ENCODE data around the gene ZC3H12C.
"Not testable (repeated sequence)": the region's sequence is repeated elsewhere in the genome, so short reads cannot be mapped to it uniquely, and the experiment has no call there.

The ZC3H12C gene

DNA sequence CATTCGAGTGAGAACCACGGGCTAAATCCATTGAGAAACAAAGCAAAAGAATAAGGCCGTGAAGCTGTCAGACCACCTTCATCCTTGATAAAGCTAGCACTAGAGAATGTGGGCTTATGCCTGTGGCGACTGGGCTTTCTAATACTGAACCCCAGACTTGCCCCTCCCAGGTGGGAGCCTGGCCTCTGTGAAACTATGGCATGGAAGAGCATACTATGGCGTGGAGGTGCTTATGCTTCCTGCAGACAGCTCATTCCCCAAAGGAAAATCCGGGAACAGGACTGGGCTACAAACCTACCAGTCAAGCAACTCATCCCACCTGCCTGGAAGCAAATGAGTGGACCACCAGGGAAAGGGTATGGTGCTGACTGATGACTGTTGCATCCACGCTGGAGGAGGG is 92.4 kb downstream of the ZC3H12C start:
- Histone ChIP-seq H3K36me3 (ENCODE audit: control insufficient read depth, insufficient read depth, low read length) (no peaks in the 10 kb centered on the region), H3K9ac (ENCODE audit: low read length) (no peak overlapping the region), H3K27me3 (ENCODE audit: control insufficient read depth, insufficient read depth, low read length) (no peaks in the 10 kb centered on the region), H3K4me1 (ENCODE audit: control insufficient read depth, insufficient read depth, low read length) (no peaks in the 10 kb centered on the region), H3K4me3 (ENCODE audit: low read length) (no peak overlapping the region), H3K27ac (ENCODE audit: low read depth, low read length) (no peak overlapping the region)

DNA sequence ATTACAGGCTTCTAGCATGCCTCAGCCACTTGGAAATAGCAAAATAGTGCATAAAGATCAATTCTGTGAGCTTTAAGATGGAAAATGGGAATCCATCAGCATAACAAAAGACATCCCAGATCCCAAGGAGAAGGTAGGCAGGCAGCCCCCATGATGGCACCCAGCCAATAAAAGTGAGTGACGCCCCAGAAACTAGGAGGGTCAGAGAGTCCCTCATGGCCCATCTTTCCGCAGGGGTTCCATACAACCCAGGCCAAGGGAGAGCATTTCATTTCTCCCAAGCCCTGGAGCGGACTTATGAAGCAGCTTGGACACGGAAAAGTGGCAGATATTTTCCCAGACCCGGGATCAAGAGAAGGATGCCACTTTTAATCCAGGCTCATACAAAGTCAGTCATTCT is 93.3 kb downstream of the ZC3H12C start:
- H3K27ac ChIP-seq (ENCODE audit: low read depth, low read length) = no peak overlapping the region
- H3K4me1 ChIP-seq (ENCODE audit: control insufficient read depth, insufficient read depth, low read length) = no peaks in the 10 kb centered on the region
- H3K9ac ChIP-seq (ENCODE audit: low read length) = no peak overlapping the region
- H3K36me3 ChIP-seq (ENCODE audit: control insufficient read depth, insufficient read depth, low read length) = no peaks in the 10 kb centered on the region
- no peak overlapping the region for H3K4me3 ChIP-seq (ENCODE audit: low read length)
- H3K27me3 ChIP-seq (ENCODE audit: control insufficient read depth, insufficient read depth, low read length) = no peaks in the 10 kb centered on the region

DNA sequence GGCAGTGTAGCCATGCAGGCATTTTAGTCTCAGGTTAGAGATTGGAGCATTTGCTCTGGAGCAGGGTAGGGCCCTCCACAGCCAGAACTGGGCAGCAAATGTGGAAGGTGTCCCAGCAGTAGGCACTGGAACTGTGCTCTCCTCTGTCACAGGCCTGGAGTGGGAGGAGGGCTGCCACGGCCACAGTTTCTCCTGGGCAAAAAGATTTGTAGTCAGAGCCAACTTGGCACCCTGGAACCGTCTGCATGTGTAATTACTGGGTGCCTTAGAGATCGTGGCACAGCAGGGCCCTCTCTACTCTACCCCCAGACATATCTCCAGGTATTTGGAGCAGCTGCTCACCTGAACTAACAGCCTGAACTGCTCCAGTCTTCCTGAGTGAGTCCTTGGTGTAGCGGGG is 93.7 kb downstream of the ZC3H12C start:
- Histone ChIP-seq H3K36me3 (ENCODE audit: control insufficient read depth, insufficient read depth, low read length) (no peaks in the 10 kb centered on the region), H3K9ac (ENCODE audit: low read length) (no peak overlapping the region), H3K4me3 (ENCODE audit: low read length) (no peak overlapping the region), H3K4me1 (ENCODE audit: control insufficient read depth, insufficient read depth, low read length) (no peaks in the 10 kb centered on the region), H3K27me3 (ENCODE audit: control insufficient read depth, insufficient read depth, low read length) (no peaks in the 10 kb centered on the region), H3K27ac (ENCODE audit: low read depth, low read length) (no peak overlapping the region)

DNA sequence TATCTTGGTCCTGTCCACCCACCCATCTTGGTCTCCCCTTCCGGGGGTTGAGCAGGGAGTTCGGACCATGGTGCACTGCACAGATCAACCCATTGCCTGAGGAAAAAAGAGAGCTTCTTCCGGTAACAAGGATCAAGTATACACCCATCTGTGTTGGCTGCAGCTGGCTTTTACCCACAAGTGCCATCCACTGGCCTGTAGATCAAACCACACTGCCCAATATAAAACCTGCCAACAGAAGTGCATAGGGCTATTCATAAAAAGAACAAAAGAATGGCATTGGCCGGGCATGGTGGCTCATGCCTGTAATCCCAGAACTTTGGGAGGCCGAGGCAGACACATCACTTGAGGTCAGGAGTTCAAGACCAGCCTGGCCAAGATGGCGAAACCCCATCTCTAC is 94.5 kb downstream of the ZC3H12C start:
- H3K27me3 ChIP-seq (ENCODE audit: control insufficient read depth, insufficient read depth, low read length) = no peaks in the 10 kb centered on the region
- H3K4me3 ChIP-seq (ENCODE audit: low read length) = no peak overlapping the region

DNA sequence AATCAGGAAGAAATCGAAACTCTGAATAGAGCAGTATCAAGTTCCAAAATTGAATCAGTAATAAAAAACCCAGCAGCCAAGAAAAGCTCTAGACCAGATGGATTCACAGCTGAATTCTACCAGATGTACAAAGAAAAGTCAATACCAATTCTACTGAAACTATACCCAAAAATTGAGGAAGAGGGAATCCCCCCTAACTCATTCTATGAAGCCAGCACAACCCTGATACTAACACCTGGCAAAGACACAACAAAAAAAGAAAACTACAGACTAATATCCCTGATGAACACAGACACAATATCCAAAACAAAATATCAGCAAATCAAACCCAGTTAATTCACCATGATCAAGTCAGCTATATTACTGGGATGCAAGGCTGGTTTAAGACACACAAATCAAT is 97.7 kb downstream of the ZC3H12C start:
- H3K4me3 ChIP-seq (ENCODE audit: low read length) = no peak overlapping the region
- no peaks in the 10 kb centered on the region for H3K4me1 ChIP-seq (ENCODE audit: control insufficient read depth, insufficient read depth, low read length)
- no peak overlapping the region for H3K9ac ChIP-seq (ENCODE audit: low read length)
- no peaks in the 10 kb centered on the region for H3K27me3 ChIP-seq (ENCODE audit: control insufficient read depth, insufficient read depth, low read length)
- H3K27ac ChIP-seq (ENCODE audit: low read depth, low read length) = no peak overlapping the region
- H3K36me3 ChIP-seq (ENCODE audit: control insufficient read depth, insufficient read depth, low read length) = no peaks in the 10 kb centered on the region

More for the DNA sequence above, 94.5 kb downstream of the ZC3H12C start:
- Histone ChIP-seq H3K4me1 (ENCODE audit: control insufficient read depth, insufficient read depth, low read length) (no peaks in the 10 kb centered on the region), H3K27ac (ENCODE audit: low read depth, low read length) (no peak overlapping the region), H3K36me3 (ENCODE audit: control insufficient read depth, insufficient read depth, low read length) (no peaks in the 10 kb centered on the region), H3K9ac (ENCODE audit: low read length) (no peak overlapping the region)

DNA sequence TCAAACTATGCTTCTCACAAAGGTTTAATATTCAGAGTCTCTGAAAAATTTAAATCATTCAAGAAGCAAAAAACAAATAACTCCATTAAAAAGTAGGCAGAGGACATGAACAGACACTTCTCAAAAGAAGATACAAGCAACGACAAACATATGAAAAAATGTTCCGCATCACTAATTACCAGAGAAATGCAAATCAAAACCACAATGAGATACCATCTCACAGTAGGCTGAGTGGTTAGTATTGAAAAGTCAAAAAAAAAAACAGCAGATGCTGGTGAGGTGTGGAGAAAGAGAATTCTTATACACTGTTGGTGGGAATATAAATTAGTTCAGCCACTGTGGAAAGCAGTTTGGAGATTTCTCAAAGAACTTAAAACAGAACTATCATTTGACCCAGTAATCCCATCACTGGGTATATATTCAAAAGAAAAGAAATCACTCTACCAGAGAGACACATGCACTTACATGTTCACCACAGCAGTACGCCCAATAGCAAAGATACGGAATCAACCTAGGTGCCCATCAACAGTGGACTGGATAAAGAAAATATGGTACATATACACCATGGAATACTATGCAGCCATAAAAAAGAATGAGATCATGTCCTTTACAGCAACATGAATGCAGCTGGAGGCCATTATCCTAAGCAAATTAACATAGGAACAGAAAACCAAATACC is 99.6 kb downstream of the ZC3H12C start:
- not testable (repeated sequence) for H3K4me1 ChIP-seq (ENCODE audit: control insufficient read depth, insufficient read depth, low read length); H3K27ac ChIP-seq (ENCODE audit: low read depth, low read length); H3K9ac ChIP-seq (ENCODE audit: low read length); H3K4me3 ChIP-seq (ENCODE audit: low read length); H3K27me3 ChIP-seq (ENCODE audit: control insufficient read depth, insufficient read depth, low read length); H3K36me3 ChIP-seq (ENCODE audit: control insufficient read depth, insufficient read depth, low read length)

DNA sequence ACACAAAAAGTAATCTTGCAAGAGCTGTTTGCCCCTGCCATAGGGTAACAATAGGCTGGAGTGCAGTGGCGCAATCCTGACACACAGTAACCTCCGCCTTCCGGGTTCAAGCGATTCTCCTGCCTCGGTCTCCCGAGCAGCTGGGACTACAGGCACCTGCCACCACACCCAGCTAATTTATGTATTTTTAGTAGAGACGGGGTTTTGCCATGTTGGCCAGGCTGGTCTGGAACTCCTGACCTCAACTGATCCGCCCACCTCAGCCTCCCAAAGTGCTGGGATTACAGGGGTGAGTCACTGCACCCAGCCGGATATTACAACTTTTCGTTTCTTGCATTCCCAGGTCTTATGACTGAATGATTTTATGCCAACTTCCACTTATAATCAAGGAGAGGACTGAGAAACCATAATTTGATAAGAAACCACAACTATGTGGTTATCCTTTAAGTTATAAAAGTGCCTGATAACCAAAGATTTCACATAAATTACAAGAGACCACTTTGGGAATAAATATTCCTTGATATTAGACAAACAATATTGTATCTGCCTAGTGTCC is 101.1 kb downstream of the ZC3H12C start:
- H3K4me3 ChIP-seq (ENCODE audit: low read length); H3K27ac ChIP-seq (ENCODE audit: low read depth, low read length); H3K4me1 ChIP-seq (ENCODE audit: control insufficient read depth, insufficient read depth, low read length); H3K27me3 ChIP-seq (ENCODE audit: control insufficient read depth, insufficient read depth, low read length); H3K36me3 ChIP-seq (ENCODE audit: control insufficient read depth, insufficient read depth, low read length); H3K9ac ChIP-seq (ENCODE audit: low read length): not testable (repeated sequence)

DNA sequence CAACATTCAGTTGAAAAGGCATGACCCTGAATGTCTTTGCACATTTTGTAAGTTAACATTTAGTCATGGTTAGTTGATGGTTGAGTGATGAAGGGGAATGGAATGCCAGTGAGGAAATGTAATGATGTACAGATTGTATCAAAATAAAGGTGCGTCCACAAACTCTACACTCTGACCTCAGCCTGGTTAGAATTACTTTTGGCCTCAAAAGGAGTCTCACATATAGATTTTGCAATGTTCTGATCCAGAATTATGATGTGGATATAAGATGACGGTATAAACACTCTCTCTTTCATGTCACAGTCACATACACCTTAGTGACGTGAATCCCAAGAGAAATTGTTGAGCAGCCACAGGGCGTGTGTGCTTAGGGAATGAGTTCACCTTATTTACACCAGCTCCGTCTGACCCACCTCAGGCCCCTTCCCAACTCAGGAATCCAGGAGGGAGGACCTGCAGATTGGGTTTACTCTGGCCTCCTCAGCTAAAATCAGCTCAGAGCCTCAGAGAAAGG is 103.1 kb downstream of the ZC3H12C start:
- no peak overlapping the region for H3K9ac ChIP-seq (ENCODE audit: low read length)
- no peaks in the 10 kb centered on the region for H3K4me1 ChIP-seq (ENCODE audit: control insufficient read depth, insufficient read depth, low read length)
- H3K27ac ChIP-seq (ENCODE audit: low read depth, low read length) = no peak overlapping the region
- no peaks in the 10 kb centered on the region for H3K27me3 ChIP-seq (ENCODE audit: control insufficient read depth, insufficient read depth, low read length)
- H3K4me3 ChIP-seq (ENCODE audit: low read length) = no peak overlapping the region
- H3K36me3 ChIP-seq (ENCODE audit: control insufficient read depth, insufficient read depth, low read length) = no peaks in the 10 kb centered on the region

DNA sequence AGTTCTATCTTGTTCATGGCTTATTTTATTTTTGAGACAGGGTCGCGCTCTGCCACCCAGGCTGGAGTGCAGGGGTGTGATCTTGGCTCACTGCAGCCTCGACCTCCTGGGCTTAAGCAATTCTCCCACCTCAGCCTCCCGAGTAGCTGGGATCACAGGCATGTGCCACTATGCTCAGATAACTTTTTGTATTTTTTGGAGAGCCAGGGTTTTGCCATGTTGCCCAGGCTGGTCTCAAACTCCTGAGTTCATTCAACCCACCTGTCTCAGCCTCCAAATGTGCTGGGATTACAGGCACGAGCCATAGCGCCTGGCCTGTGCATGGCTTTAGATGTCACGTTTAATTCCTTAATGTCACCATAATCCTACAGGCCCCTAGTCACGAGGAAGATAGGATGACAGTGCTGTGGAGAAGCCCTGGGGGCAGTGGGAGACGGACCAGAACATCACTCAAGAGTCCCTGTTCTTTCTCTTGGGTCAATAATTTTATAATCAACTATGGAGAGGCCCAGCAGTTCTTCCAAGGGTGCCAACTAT is 103.8 kb downstream of the ZC3H12C start:
- no peak overlapping the region for H3K27ac ChIP-seq (ENCODE audit: low read depth, low read length)
- no peak overlapping the region for H3K4me3 ChIP-seq (ENCODE audit: low read length)
- no peaks in the 10 kb centered on the region for H3K4me1 ChIP-seq (ENCODE audit: control insufficient read depth, insufficient read depth, low read length)
- no peaks in the 10 kb centered on the region for H3K36me3 ChIP-seq (ENCODE audit: control insufficient read depth, insufficient read depth, low read length)
- H3K9ac ChIP-seq (ENCODE audit: low read length) = no peak overlapping the region
- no peaks in the 10 kb centered on the region for H3K27me3 ChIP-seq (ENCODE audit: control insufficient read depth, insufficient read depth, low read length)

DNA sequence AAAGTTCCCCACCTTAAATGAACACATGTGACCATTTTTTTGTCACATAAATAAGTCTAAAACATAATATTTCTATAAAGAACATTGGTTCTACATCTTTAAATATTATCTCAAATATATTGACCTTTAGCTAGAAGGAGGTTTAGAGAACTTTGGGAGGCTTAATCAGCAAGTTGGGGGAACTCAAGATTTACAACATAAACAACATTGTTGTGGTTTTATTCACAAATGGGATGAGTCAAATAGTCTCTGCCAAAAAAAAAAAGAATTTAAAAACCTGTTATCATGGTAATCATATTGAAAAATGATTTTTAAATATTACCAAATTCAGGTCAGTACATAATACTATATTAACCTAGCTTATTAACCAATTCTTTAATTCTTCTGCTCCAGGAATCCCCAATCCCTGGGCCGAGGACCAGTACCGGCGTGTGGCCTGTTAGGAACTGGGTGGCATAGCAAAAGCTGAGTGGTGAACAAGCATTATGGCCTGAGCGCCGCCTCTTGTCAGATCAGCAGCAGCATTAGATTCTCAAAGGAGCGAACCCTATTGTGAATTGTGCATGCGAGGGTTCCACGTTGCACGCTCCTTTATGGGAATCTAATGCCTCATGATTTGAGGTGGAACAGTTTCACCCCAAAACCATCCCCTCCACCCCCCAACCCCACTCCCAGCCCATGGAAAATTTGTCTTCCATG is 105.0 kb downstream of the ZC3H12C start:
- H3K36me3 ChIP-seq (ENCODE audit: control insufficient read depth, insufficient read depth, low read length) = no peaks in the 10 kb centered on the region
- H3K27me3 ChIP-seq (ENCODE audit: control insufficient read depth, insufficient read depth, low read length) = no peaks in the 10 kb centered on the region
- H3K9ac ChIP-seq (ENCODE audit: low read length) = no peak overlapping the region
- H3K27ac ChIP-seq (ENCODE audit: low read depth, low read length) = no peak overlapping the region
- no peak overlapping the region for H3K4me3 ChIP-seq (ENCODE audit: low read length)
- H3K4me1 ChIP-seq (ENCODE audit: control insufficient read depth, insufficient read depth, low read length) = no peaks in the 10 kb centered on the region

DNA sequence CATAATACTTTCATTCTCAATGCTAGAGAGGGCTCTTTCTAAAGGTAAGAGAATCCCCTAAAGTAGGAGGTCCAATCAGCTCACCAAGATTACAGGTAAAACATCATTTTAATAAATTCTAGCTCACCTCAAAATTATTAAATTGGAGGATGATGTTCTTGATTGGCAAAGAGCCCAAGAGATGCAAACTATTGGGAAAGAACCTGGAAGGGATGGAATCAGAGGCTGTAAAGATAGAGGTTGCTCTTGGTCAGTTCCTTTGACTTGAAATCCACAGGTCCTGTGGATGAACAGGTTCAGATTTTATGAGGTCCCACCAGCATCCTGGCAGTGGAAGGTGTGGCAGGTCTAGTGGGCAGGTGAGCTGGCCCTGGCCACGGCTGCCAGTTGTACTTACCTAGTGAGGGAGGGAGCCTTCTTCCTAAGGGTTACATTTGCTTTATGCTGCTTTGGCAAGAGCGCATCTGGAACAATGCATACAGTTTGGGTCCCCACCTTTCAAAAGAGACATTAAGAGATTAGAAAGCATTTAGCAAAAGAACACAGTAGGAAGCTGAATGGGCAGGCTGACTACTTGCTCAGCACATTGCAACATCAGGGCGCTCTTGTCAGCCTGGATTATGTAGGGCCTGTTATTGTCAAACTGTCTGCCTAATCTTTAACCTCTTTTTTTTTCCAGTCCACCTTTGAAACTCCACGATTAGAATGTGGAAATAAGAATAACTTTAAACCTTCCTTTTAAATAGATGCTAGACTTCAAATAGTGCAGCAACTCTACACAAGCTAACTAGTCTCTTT is 106.2 kb downstream of the ZC3H12C start:
- no peak overlapping the region for H3K27ac ChIP-seq (ENCODE audit: low read depth, low read length)
- no peaks in the 10 kb centered on the region for H3K4me1 ChIP-seq (ENCODE audit: control insufficient read depth, insufficient read depth, low read length)
- H3K4me3 ChIP-seq (ENCODE audit: low read length) = no peak overlapping the region
- no peaks in the 10 kb centered on the region for H3K36me3 ChIP-seq (ENCODE audit: control insufficient read depth, insufficient read depth, low read length)
- no peaks in the 10 kb centered on the region for H3K27me3 ChIP-seq (ENCODE audit: control insufficient read depth, insufficient read depth, low read length)
- no peak overlapping the region for H3K9ac ChIP-seq (ENCODE audit: low read length)

DNA sequence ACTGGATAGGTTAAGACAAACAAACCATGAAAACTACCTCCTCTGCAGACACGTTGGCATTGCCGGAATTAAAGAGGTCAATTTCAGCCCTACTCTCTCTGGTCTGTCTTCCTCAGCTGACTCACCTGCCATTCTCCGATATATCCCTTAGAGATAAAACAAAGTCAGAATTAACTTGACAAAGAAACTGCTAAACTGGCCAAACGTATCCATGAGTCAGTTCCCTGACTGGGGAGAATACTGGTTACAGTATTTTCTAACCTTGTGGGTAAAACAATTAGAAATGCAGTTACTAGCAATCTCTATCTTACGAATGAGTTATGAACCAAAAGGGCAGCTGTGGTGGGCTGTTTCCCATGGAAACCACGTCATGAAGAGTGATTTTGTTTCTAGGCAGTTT is 107.0 kb downstream of the ZC3H12C start:
- no peaks in the 10 kb centered on the region for H3K27me3 ChIP-seq (ENCODE audit: control insufficient read depth, insufficient read depth, low read length)
- H3K36me3 ChIP-seq (ENCODE audit: control insufficient read depth, insufficient read depth, low read length) = no peaks in the 10 kb centered on the region
- H3K4me3 ChIP-seq (ENCODE audit: low read length) = no peak overlapping the region
- no peak overlapping the region for H3K9ac ChIP-seq (ENCODE audit: low read length)
- H3K27ac ChIP-seq (ENCODE audit: low read depth, low read length) = no peak overlapping the region
- no peaks in the 10 kb centered on the region for H3K4me1 ChIP-seq (ENCODE audit: control insufficient read depth, insufficient read depth, low read length)

Measured in rectal smooth muscle tissue (tissue), 1 donor.